K562 (cell line): Measurements from ENCODE around the gene SLC5A11. TPM values are rescaled to one million over a fixed set of nuclear protein-coding genes. Genes with fewer than 3 reads are reported as not detected.

Experiments used
- ATAC-seq: fragments of 200-7000 bp; cut with Tn5 transposase; 3 replicates; pipeline ENCODE4 v1.9.1; 2020; ENCODE audit warnings: moderate library complexity
- BruUV-seq: library from RNA; stranded (reverse); fragments of 400-500 nt; replicated peaks from 2 replicates; lab custom pipeline; 2021; lab: Mats Ljungman, UMichigan
- CTCF ChIA-PET: fragments of 300-600 bp; formaldehyde crosslinking; extraction: SDS; loops from one replicate; lab custom pipeline; 2021; ENCODE audit warnings: low intra/inter-chr PET ratio; lab: Yijun Ruan, JAX
- POLR2A ChIA-PET: fragments of 300-600, 350-650 bp; sonication (Branson Sonifier 250); formaldehyde crosslinking; extraction: SDS; loops from one replicate; lab custom pipeline; 2021; ENCODE audit warnings: antibody characterized with exemption, inconsistent platforms; lab: Yijun Ruan, JAX
- DNase-seq, 4 experiments: peaks; one replicate each; pipeline versions ENCODE4 v3.0.0 to v3.0.0-alpha.2; 2011 to 2018; ENCODE audit warnings: low spot score in 3 of 4, mixed read lengths in 3 of 4; ENCODE audit errors: extremely low read depth in 1 of 4
- FAIRE-seq: peaks from 2 replicates; lab custom pipeline; 2011; peaks lifted over from hg19 to GRCh38; lab: Jason Lieb, UNC
- H2AFZ ChIP-seq: 2 replicates; pipeline ENCODE4 v1.6.0; 2011; ENCODE audit warnings: low read depth, low read length, control low read depth, inconsistent platforms
- H3K27ac ChIP-seq: fragments of 200-600 bp; 3 replicates; pipeline ENCODE4 v1.8.0; 2011; ENCODE audit warnings: low read depth, mild to moderate bottlenecking, control low read depth, inconsistent platforms, low read length, moderate library complexity, mixed read lengths; ENCODE audit errors: extremely low read depth
- H3K27me3 ChIP-seq, 2 experiments: fragments of 300-600 bp in 1 of 2; 2 replicates in 1 of 2; 3 replicates in 1 of 2; pipeline versions ENCODE4 v1.6.0 to v1.8.0; 2011; ENCODE audit warnings: inconsistent platforms in 2 of 2, low read length in 2 of 2, mild to moderate bottlenecking in 1 of 2, mixed read lengths in 1 of 2, moderate library complexity in 1 of 2; ENCODE audit not compliant: control insufficient read depth in 2 of 2, insufficient read depth in 2 of 2
- H3K36me3 ChIP-seq: fragments of 300-600 bp; 3 replicates; pipeline ENCODE4 v1.8.0; 2011; ENCODE audit warnings: mild to moderate bottlenecking, low read length, inconsistent platforms; ENCODE audit not compliant: control insufficient read depth, insufficient read depth
- H3K4me1 ChIP-seq, 2 experiments: fragments of 200-600 bp in 1 of 2; replicated peaks in 1 of 2; 2 replicates in 1 of 2; 3 replicates in 1 of 2; pipeline versions ENCODE4 v1.5.1 to v1.8.0; 2011; ENCODE audit warnings: inconsistent platforms in 2 of 2, low read length in 2 of 2, mild to moderate bottlenecking in 1 of 2, mixed read lengths in 1 of 2, moderate library complexity in 1 of 2; ENCODE audit not compliant: control insufficient read depth in 2 of 2, insufficient read depth in 2 of 2
- H3K4me2 ChIP-seq: 2 replicates; pipeline ENCODE4 v1.6.1; 2011; ENCODE audit warnings: low read length, control low read depth, inconsistent platforms, mixed read lengths; ENCODE audit not compliant: insufficient read depth
- H3K4me3 ChIP-seq: fragments of 200-600 bp; sonication (generic), shearing (Covaris generic); 2 replicates; pipeline ENCODE4 v1.5.1; 2016; ENCODE audit warnings: control low read depth, inconsistent platforms
- H3K79me2 ChIP-seq: fragments of 200-600 bp; 3 replicates; pipeline ENCODE4 v1.8.0; 2011; ENCODE audit warnings: low read length, inconsistent platforms; ENCODE audit not compliant: control insufficient read depth, insufficient read depth
- H3K9ac ChIP-seq, 2 experiments: 2 replicates each; pipeline versions ENCODE4 v1.6.0 to v1.6.1; 2011; ENCODE audit warnings: low read depth in 2 of 2, low read length in 2 of 2, control low read depth in 1 of 2, inconsistent platforms in 1 of 2, mild to moderate bottlenecking in 1 of 2, mixed read lengths in 1 of 2; ENCODE audit not compliant: insufficient read depth in 1 of 2
- H3K9me1 ChIP-seq: one replicate; pipeline ENCODE4 v1.6.0; 2011; ENCODE audit warnings: inconsistent platforms, mild to moderate bottlenecking, low read length, moderate library complexity; ENCODE audit not compliant: control insufficient read depth, insufficient read depth
- H3K9me3 ChIP-seq: replicated peaks from 2 replicates; pipeline ENCODE4 v1.5.1; 2011; ENCODE audit warnings: low read depth, low read length, inconsistent platforms; ENCODE audit not compliant: control insufficient read depth, insufficient read depth
- H4K20me1 ChIP-seq: replicated peaks from 2 replicates; pipeline ENCODE4 v1.6.1; 2011; ENCODE audit warnings: low read length, inconsistent platforms, mixed read lengths; ENCODE audit not compliant: control insufficient read depth, insufficient read depth
- TCF7L2 ChIP-seq: fragments of 150-350 bp; IDR thresholded peaks from 2 replicates; pipeline ENCODE4 v1.6.1; 2016; ENCODE audit warnings: low read depth, mild to moderate bottlenecking, low read length, moderate library complexity
- ZBTB33 ChIP-seq: sonication (generic); formaldehyde crosslinking; IDR thresholded peaks from 2 replicates; pipeline ENCODE4 v1.8.1; 2023; ENCODE audit warnings: mild to moderate bottlenecking, missing genetic modification reagents
- ZKSCAN3 ChIP-seq: fragments of 250-450 bp; sonication (Bioruptor Pico); IDR thresholded peaks from 2 replicates; pipeline ENCODE4 v1.4.0; 2020
- WGBS: fragments of 100-300 bp; shearing (Covaris generic); methylation state at CpG from one replicate; pipeline ENCODE4 v1.1.6; 2016; ENCODE audit warnings: low coverage, mixed read lengths; ENCODE audit not compliant: insufficient coverage; ENCODE audit errors: missing lambda C conversion rate; 5-methylcytosine and 5-hydroxymethylcytosine counted together
- in situ Hi-C: fragments of 300-500 bp; cut with MboI; formaldehyde crosslinking; loops from 4 replicates; pipeline ENCODE4 v1.15.0; 2018; ENCODE audit warnings: inconsistent platforms, mixed read lengths
- intact Hi-C: fragments of 100-400 bp; cut with micrococcal nuclease; formaldehyde crosslinking; loops from 2 replicates; pipeline ENCODE4 v1.14.2; 2022
- polyA plus RNA-seq, 8 experiments: library from polyadenylated mRNA; depleted of rRNA in 4 of 8; stranded (reverse) in 5 of 8; unstranded in 3 of 8; fragments of >200 nt; fragmentation: Nextera tagmentation in 2 of 8; fragmentation: Illumina TruSeq in 1 of 8; extraction: Ambion mirVana in 2 of 8; extraction: Trizol in 1 of 8; gene quantifications; 2 replicates each; pipeline versions ENCODE4 v1.2.1 to v1.2.3, GENCODE V29; 2011 to 2014; ENCODE audit warnings: inconsistent platforms in 1 of 8, missing spikeins in 1 of 8
- total RNA-seq, 7 experiments: library from RNA; depleted of rRNA in 6 of 7; stranded (reverse); fragments of >200 nt in 6 of 7; fragmentation: Illumina TruSeq in 2 of 7; extraction: Trizol in 2 of 7; gene quantifications; 2 replicates each; pipeline versions ENCODE4 v1.2.1 to v1.2.3, GENCODE V29; 2011 to 2021; ENCODE audit warnings: low replicate concordance in 1 of 7

Gene SLC5A11
- total and polyA plus RNA-seq, 9 of the 15 experiments (the other 6 are each of a cell fraction or from before 2014, with no cell fraction given) = 0.04 to 0.25 (median 0.11) TPM; not detected in 3

GRCh38 chr16:24953306-24953705 is 107.5 kb downstream of the SLC5A11 start:
- Histone ChIP-seq H3K4me2 (no peak overlapping the region), H3K27ac (no peak overlapping the region), H2AFZ (no peak overlapping the region), H3K79me2 (no peaks in the 10 kb centered on the region), H3K9me3 (no peaks in the 10 kb centered on the region), H3K9ac (no peak overlapping the region), H3K4me1 (peaks cover 0 to 3% of the 10 kb centered on the region in 2 experiments; a peak in 2 of 5 replicates), H3K9me1 (no peaks in the 10 kb centered on the region), H3K27me3 (no peaks in the 10 kb centered on the region), H4K20me1 (no peaks in the 10 kb centered on the region; the same call in 1 of the 2 replicates), H3K4me3 (no peak overlapping the region), H3K36me3 (peaks cover 72% of the 10 kb centered on the region; the same call in 2 of the 3 replicates)
- ATAC-seq = no peak
- DNase-seq = no peak
- ChIA-PET POLR2A (interaction anchor here (0.9 kb wide), 1 partner anchor 12 kb away, joined by 4 read pairs; no protein-coding TSS in a partner anchor), CTCF (no interaction called here)
- intact Hi-C loops (no loop called here), in situ Hi-C loops (no loop called here)
- WGBS = 71% methylated on average over 6 of the region's 6 CpGs
- TF ChIP-seq ZBTB33 (CRISPR knock-in tag) = no peak
- no peak for TF ChIP-seq TCF7L2
- no peak for TF ChIP-seq ZKSCAN3 (CRISPR knock-in tag)
- no TSS peak for BruUV-seq
- no peak for FAIRE-seq
